Hypothalamus (tissue), 51 donors: ENCODE data around the gene UGT1A10.
"Not testable (repeated sequence)": the region's sequence is repeated elsewhere in the genome, so short reads cannot be mapped to it uniquely, and the experiment has no call there.

Experiments used
- DNase-seq, 51 donors: peaks; one replicate each; lab custom pipeline; 2025; lab: John Stamatoyannopoulos, UW

UGT1A10 gene

DNA sequence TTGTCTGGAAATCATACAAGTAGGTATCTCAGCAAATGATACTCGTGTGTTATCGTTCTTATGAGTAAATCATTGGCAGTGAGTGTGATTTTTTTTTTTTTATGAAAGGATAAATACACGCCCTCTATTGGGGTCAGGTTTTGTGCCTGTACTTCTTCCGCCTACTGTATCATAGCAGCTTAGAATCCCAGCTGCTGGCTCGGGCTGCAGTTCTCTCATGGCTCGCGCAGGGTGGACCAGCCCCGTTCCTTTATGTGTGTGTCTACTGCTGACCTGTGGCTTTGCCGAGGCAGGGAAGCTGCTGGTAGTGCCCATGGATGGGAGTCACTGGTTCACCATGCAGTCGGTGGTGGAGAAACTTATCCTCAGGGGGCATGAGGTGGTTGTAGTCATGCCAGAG lies at the start of gene UGT1A10:
TSS of gene UGT1A10 (plus strand) at position 143 of the 400 bp plus-strand sequence. CDS start at position 218, 75 bp downstream.
- not testable (repeated sequence) for DNase-seq

GRCh38 chr2:233588400-233588799 lies 47.8 kb upstream of the UGT1A10 start:
- DNase-seq = no peak

GRCh38 chr2:233592706-233593105 lies 43.5 kb upstream of the UGT1A10 start:
- DNase-seq = not testable (repeated sequence)

- no peak for DNase-seq
Measured at GRCh38 chr2:233593201-233593600, 43.0 kb upstream of the UGT1A10 start.

DNA sequence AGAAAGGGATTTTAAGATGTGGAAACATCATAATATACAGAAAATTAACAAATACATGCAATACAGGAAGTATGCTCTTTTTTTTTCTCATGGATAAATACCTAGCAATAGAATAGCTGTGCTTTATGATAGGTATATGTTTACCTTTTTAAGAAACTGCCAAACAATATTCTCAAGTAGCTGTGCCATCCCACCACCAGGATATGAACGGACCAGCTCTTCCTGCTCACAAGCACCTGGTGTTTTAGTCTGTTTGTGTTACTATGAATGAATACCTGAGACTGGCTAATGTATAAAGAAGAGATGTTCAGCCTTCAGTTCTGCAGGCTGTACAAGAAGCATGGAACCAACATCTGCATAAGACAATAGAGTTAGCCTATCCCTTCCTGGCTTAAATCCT lies 38.7 kb upstream of the UGT1A10 start:
- no peak for DNase-seq

DNA sequence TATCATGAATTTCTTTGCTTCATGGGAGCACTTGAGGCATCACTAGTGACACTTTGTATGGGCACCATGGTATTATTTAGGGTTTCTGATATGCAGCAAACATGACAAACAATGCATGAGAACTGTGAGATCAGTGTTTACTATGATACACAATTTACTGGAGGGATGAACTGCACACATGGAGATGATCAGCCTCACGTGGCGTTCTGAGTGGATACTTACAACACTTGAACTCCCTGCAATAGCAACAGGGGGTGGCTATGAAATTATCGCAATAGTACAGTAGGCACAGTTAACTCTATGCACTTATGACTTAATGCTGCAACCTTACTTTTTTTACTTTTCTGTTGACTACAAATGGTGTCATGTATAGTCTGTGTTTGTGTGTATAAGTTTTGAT lies 37.3 kb upstream of the UGT1A10 start:
- no peak for DNase-seq

DNA sequence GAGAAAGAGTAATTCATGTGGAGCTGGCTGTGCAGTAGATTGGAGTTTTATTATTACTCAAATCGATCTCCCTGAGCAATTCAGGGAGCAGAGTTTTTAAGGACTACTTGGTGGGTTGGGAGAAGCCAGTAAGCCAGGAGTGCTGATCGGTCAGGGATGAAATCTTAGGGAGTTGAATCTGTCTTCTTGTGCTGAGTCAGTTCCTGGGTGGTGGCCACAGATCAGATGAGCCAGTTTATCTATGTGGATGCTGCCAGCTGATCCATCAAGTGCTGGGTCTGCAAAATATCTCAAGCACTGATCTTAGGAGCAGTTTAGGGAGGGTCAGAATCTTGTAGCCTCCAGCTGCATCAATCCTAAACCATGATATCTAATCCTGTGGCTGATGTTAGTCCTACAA lies 35.9 kb upstream of the UGT1A10 start:
- DNase-seq = no peak

DNA sequence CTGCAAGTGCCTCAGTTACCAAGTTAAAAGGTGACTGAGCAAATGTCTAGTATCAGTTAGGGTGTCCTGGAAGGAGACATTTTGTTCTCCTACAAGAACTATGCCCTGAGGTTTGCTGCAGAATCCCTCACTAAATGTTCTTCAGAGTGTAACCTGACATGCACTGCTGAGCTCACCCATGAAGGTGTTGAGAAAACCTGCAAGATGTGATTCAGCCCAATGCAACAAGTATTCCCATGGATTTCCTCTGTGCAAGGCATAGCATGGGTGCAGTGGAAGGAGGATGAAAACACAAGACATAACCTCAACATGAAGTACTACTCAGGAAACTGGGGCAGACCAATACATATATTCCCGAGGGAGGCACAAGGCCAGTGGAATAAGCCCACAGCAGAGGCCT lies 34.2 kb upstream of the UGT1A10 start:
- no peak for DNase-seq

GRCh38 chr2:233603520-233603919 lies 32.7 kb upstream of the UGT1A10 start:
- DNase-seq = no peak

DNA sequence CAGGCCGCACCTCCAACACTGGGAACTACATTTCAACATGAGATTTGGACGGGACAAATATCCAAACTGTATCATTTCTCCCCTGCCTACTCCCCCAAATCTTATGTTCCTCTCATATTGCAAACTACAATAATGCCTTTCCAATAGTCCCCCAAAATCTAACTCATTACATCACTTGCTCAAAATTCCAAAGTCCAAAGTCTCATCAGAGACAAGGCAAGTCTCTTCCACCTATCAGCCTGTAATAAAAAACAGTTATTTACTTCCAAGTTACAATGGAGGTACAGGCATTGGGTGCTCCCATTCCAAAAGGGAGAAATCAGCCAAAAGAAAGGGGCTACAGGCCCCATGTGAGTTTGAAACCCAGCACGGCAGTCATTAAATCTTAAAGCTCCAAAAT lies 31.4 kb upstream of the UGT1A10 start:
- no peak for DNase-seq

DNA sequence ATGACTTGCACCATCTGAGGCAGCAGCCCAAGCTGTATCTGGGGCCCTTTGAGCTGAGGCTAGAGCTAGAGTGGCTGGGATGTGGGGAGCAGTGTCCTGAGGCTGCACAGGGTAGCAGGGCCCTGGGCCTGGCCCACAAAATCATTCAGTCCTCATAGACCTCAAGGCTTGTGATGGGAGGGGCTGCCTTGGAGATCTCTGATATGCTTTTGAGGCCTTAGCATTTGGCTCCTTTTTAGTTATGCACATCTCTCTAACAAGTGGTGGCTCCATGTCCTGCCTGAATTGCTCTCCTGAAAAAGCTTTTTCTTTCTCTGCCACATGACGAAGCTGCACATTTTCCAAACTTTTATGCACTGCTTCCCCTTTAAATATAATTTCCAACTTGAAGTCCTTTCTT lies 30.6 kb upstream of the UGT1A10 start:
- DNase-seq = no peak

DNA sequence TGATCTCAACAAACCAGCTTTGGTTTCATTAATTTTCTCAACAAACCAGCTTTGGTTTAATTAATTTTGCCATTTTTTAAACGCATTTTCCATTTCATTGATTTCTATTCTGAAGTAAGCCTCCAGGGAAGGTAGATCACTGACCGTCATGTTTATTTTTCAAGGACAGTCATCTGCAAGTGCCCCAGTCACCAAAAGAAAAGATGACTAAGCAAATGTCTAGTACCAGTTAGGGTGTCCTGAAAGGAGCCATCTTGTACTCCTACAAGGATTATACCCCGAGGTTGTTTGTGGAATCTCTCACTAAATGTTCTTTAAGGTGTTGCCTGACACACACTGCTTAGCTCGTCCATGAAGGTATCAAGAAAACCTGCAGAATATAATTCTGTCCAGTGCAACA lies 25.0 kb upstream of the UGT1A10 start:
- DNase-seq = no peak

GRCh38 chr2:233617476-233617875 lies 18.8 kb upstream of the UGT1A10 start, which contains the start of gene UGT1A8:
Gene UGT1A8 (plus strand): TSS chr2:233617633. CDS start chr2:233617708, 75 bp downstream.
- DNase-seq = not testable (repeated sequence)

DNA sequence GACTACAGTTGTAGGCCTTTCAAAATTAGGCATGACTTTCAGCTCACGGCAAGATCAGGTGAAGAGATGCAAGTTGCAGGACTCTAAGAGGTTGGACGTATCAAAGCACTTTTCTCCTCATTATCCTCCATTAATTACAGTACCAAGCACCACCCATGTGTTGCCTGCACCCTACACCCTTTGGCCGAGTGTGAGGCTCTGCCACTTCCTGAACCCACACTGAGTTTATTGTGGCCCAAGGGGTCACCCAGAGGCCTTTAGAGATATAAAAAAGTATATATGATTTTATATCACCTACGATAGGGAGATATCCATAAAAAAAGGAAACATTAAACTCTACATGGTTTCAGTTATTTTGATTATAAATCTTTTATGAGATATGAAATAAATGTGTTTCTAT lies 16.0 kb upstream of the UGT1A10 start:
- no peak for DNase-seq

DNA sequence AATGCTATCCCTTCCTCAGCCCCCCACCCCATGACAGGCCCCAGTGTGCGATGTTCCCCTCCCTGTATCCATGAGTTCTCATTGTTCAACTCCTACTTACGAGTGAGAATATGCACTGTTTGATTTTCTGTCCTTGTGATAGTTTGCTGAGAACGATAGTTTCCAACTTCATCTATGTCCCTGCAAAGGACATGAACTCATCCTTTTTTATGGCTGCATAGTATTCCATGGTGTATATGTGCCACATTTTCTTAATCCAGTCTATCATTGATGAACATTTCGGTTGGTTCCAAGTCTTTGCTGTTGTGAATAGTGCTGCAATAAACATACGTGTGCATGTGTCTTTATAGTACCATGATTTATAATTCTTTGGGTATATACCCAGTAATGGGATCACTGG lies 14.4 kb upstream of the UGT1A10 start:
- not testable (repeated sequence) for DNase-seq

DNA sequence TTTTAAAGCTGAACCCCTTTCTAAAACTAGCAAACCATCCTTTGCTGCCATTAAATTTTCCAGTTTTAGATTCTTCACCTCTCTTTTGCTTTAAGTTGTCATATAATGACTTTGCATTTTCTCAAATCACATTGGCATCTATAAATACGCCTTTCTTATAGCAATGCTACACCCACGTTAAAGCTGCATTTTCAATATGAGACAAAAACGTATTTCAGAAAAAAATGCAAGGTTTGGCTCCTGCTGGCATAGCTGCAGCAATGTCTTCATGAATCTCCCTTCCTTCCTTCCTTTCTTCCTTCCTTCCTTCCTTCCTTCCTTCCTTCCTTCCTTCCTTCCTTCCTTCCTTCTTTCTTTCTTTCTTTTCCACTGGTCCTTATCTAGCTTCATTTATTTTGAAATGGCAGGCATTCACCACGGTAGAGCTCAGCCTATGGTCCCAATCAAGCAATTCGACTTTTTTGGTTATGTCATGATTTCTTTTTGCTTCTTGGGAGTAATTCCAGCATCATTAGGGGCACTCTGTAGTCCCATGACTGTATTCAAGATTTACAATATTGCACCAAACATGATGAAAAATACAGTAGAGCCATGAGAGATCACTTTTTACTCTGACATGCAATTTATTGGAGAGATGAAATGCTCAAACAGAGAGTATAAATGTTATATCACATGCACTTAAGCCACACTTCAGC lies 8.8 kb upstream of the UGT1A10 start:
- no peak for DNase-seq

GRCh38 chr2:233638836-233639235 lies 2.6 kb downstream of the UGT1A10 start:
- DNase-seq = no peak

- DNase-seq = no peak
Measured at GRCh38 chr2:233639860-233640259, 3.6 kb downstream of the UGT1A10 start.

DNA sequence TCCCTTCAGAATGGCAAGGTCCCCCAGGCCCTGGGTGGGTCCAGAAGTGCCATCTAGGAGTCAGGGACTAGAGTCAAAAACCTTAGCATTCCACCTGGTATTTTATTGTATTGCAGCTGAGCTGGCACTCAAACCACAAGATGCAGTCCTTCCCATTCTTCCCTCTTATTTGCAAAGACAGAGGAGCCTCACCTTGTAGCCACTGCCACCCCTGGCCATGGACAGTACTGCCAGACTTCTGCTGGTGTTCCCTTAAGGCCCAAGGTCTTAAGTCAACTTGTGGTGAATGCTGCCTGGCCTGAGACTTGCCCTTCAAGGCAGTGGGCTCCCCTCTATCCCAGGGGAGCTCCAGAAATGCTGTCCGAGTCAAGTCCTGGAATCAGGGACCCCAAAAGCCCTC lies 6.9 kb downstream of the UGT1A10 start:
- DNase-seq = no peak

GRCh38 chr2:233646033-233646432 lies 9.8 kb downstream of the UGT1A10 start:
- not testable (repeated sequence) for DNase-seq

DNA sequence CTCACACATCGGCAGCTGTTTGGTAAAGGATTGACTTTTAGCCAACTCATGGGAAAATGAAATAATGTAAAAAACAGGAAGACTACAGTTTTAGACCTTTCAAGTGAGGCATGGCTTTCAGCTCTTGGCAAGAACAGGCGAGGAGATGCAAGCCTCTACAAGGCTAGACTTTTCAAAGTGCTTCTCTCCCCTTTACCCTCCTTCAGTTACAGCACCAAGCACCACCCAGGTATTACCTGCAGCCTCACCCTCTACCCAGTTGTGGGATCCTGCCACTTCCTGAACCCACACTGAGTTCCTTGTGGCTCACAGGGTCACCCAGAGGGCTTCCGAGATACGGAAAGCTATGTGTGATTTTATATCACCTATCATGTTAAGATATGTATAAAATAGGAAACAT lies 14.7 kb downstream of the UGT1A10 start:
- no peak for DNase-seq

GRCh38 chr2:233651430-233651829 lies 15.2 kb downstream of the UGT1A10 start:
- DNase-seq = no peak

GRCh38 chr2:233654501-233654900 lies 18.3 kb downstream of the UGT1A10 start:
- no peak for DNase-seq
